WTC11 (cell line): ENCODE data around the gene CNPY1. TPM values are rescaled to one million over a fixed set of nuclear protein-coding genes. Genes with fewer than 3 reads are reported as not detected.

Source experiments
- ATAC-seq: fragments of 200-7000 bp; cut with Tn5 transposase; 2 replicates; pipeline ENCODE4 v1.10.0; 2021; ENCODE audit warnings: mild to moderate bottlenecking, moderate library complexity
- CTCF ChIA-PET: fragments of 300-600 bp; sonication (Branson Sonifier 250); formaldehyde crosslinking; loops from one replicate; lab custom pipeline; 2021; ENCODE audit warnings: antibody characterized with exemption; lab: Charles Lee
- POLR2A ChIA-PET: fragments of 350-600 bp; sonication (Branson Sonifier 250); formaldehyde crosslinking; loops from one replicate; lab custom pipeline; 2021; ENCODE audit warnings: antibody characterized with exemption; lab: Charles Lee
- DNase-seq: peaks from one replicate; pipeline ENCODE4 v3.0.0; 2021; ENCODE audit warnings: low spot score
- H3K27ac Mint-ChIP-seq: 2 replicates; pipeline ENCODE4 v1.8.0; 2021; ENCODE audit warnings: mixed read lengths
- H3K27me3 Mint-ChIP-seq: 2 replicates; pipeline ENCODE4 v1.8.0; 2021; ENCODE audit warnings: low read depth, mild to moderate bottlenecking, moderate library complexity, mixed read lengths
- H3K36me3 Mint-ChIP-seq: 2 replicates; pipeline ENCODE4 v1.8.0; 2021; ENCODE audit warnings: mixed read lengths
- H3K4me1 Mint-ChIP-seq: 2 replicates; pipeline ENCODE4 v1.8.0; 2022; ENCODE audit warnings: mixed read lengths
- H3K4me3 Mint-ChIP-seq: 2 replicates; pipeline ENCODE4 v1.8.0; 2021; ENCODE audit warnings: mild to moderate bottlenecking, moderate library complexity, mixed read lengths
- H3K9me3 Mint-ChIP-seq: 2 replicates; pipeline ENCODE4 v1.8.0; 2021; ENCODE audit warnings: mixed read lengths
- CBFB ChIP-seq: sonication (generic); formaldehyde crosslinking; IDR thresholded peaks from 2 replicates; pipeline ENCODE4 v1.8.1; 2022; ENCODE audit warnings: mild to moderate bottlenecking, low read depth, missing genetic modification reagents
- ESRRA ChIP-seq: sonication (generic); formaldehyde crosslinking; IDR thresholded peaks from 2 replicates; pipeline ENCODE4 v1.8.1; 2022; ENCODE audit warnings: mild to moderate bottlenecking, missing genetic modification reagents, borderline replicate concordance
- GRHL2 ChIP-seq: fragments of 250-450 bp; sonication (Bioruptor Pico); IDR thresholded peaks from 2 replicates; pipeline ENCODE4 v1.8.0; 2022; ENCODE audit warnings: mild to moderate bottlenecking, moderate library complexity; ENCODE audit not compliant: insufficient replicate concordance, severe bottlenecking
- GTF2I ChIP-seq: fragments of 250-450 bp; sonication (Bioruptor Pico); conservative IDR thresholded peaks from 2 replicates; pipeline ENCODE4 v1.4.0; 2021; ENCODE audit warnings: mild to moderate bottlenecking
- JUN ChIP-seq: sonication (generic); formaldehyde crosslinking; IDR thresholded peaks from 2 replicates; pipeline ENCODE4 v1.8.0; 2023; ENCODE audit warnings: mild to moderate bottlenecking, missing genetic modification reagents
- KAT7 ChIP-seq: sonication (generic); formaldehyde crosslinking; IDR thresholded peaks from 2 replicates; pipeline ENCODE4 v1.8.1; 2023; ENCODE audit warnings: missing genetic modification reagents, mild to moderate bottlenecking, borderline replicate concordance
- RELA ChIP-seq: sonication (generic); formaldehyde crosslinking; IDR thresholded peaks from 2 replicates; pipeline ENCODE4 v1.8.1; 2022; ENCODE audit warnings: missing genetic modification reagents, mild to moderate bottlenecking, borderline replicate concordance
- SMAD3 ChIP-seq: sonication (generic); formaldehyde crosslinking; IDR thresholded peaks from 2 replicates; pipeline ENCODE4 v1.8.0; 2022; ENCODE audit warnings: missing genetic modification reagents, mild to moderate bottlenecking, borderline replicate concordance
- SMAD4 ChIP-seq: sonication (generic); formaldehyde crosslinking; IDR thresholded peaks from 2 replicates; pipeline ENCODE4 v1.8.0; 2022; ENCODE audit warnings: mild to moderate bottlenecking, missing genetic modification reagents
- SP1 ChIP-seq: sonication (generic); formaldehyde crosslinking; conservative IDR thresholded peaks from 2 replicates; pipeline ENCODE4 v1.8.1; 2022; ENCODE audit warnings: missing genetic modification reagents
- ZNF138 ChIP-seq: sonication (generic); formaldehyde crosslinking; conservative IDR thresholded peaks from 2 replicates; pipeline ENCODE4 v1.8.1; 2022; ENCODE audit warnings: mild to moderate bottlenecking, moderate library complexity, missing genetic modification reagents
- total RNA-seq: library from RNA; stranded (reverse); gene quantifications from 3 replicates; pipeline ENCODE4 v1.2.3, GENCODE V29; 2021
- TF ChIP-seq, protein P1 (sequence below): sonication (generic); formaldehyde crosslinking; IDR thresholded peaks from 2 replicates; pipeline ENCODE4 v1.8.1; 2023; ENCODE audit warnings: mild to moderate bottlenecking, missing genetic modification reagents
- TF ChIP-seq, protein P2 (sequence below): sonication (generic); formaldehyde crosslinking; IDR thresholded peaks from 2 replicates; pipeline ENCODE4 v1.8.1; 2023; ENCODE audit warnings: mild to moderate bottlenecking, missing genetic modification reagents, moderate library complexity
- TF ChIP-seq, protein P3 (sequence below): fragments of 250-450 bp; sonication (Bioruptor Pico); IDR thresholded peaks from 2 replicates; pipeline ENCODE4 v1.9.0; 2021; ENCODE audit warnings: moderate library complexity, mild to moderate bottlenecking, inconsistent platforms, borderline replicate concordance
- TF ChIP-seq, protein P4 (sequence below): sonication (generic); formaldehyde crosslinking; IDR thresholded peaks from 2 replicates; pipeline ENCODE4 v1.8.0; 2023; ENCODE audit warnings: missing genetic modification reagents
- TF ChIP-seq, protein P5 (sequence below): sonication (generic); formaldehyde crosslinking; conservative IDR thresholded peaks from 2 replicates; pipeline ENCODE4 v1.8.1; 2022; ENCODE audit warnings: mild to moderate bottlenecking, missing genetic modification reagents
- TF ChIP-seq, protein P6 (sequence below): fragments of 250-450 bp; sonication (Bioruptor Pico); IDR thresholded peaks from 2 replicates; pipeline ENCODE4 v1.9.0; 2021; ENCODE audit warnings: mild to moderate bottlenecking, borderline replicate concordance

CNPY1 gene
- total RNA-seq, 1 experiment from 2014 or later = 0.09 TPM

DNA sequence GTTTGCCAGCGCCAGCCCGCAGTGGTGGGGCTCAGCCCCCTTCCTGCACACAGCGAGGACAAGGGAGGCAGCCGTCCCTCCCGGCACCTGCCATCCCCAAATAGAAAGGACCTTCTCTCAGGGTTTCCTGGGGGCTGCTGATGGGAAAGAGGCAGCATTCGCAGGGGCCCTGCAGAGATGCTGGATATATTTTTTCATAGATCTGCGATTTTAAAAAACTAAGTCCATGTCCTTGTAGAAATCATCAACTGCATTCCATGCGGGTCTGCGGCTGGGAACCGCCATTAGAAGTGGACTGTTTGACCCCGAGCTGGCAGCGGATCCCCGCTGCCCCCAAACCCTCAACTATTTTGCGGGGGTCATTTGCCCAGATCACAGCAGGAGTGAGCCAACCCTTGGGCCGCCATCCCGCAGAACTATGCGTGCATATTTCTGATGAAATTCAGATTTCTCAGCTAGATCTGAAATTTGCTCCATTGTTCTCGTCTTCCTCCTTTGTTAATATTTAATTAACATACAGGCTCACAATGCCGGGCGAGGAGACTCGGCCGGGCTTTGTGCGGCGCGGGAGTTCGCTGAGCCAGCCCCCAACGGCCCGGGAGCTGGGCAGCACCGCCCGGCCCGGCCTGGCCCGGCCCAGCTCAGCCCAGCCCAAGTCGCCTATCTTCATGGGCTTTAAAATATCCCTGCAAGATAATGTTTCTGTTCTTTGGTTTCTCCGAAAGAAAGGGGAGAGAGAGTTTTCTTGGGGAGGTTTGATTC, 86.5 kb downstream of the CNPY1 start:
- no peak for DNase-seq
- peaks cover 96% of the 10 kb centered on the region for H3K27me3 Mint-ChIP-seq
- peaks cover 25% of the 10 kb centered on the region for H3K4me1 Mint-ChIP-seq
- TF ChIP-seq KAT7 (CRISPR knock-in tag) = no peak
- TF ChIP-seq, protein P1, sequence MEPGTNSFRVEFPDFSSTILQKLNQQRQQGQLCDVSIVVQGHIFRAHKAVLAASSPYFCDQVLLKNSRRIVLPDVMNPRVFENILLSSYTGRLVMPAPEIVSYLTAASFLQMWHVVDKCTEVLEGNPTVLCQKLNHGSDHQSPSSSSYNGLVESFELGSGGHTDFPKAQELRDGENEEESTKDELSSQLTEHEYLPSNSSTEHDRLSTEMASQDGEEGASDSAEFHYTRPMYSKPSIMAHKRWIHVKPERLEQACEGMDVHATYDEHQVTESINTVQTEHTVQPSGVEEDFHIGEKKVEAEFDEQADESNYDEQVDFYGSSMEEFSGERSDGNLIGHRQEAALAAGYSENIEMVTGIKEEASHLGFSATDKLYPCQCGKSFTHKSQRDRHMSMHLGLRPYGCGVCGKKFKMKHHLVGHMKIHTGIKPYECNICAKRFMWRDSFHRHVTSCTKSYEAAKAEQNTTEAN (CRISPR knock-in tag) = no peak
- no peak for TF ChIP-seq ZNF138 (CRISPR knock-in tag)
- TF ChIP-seq, protein P2, sequence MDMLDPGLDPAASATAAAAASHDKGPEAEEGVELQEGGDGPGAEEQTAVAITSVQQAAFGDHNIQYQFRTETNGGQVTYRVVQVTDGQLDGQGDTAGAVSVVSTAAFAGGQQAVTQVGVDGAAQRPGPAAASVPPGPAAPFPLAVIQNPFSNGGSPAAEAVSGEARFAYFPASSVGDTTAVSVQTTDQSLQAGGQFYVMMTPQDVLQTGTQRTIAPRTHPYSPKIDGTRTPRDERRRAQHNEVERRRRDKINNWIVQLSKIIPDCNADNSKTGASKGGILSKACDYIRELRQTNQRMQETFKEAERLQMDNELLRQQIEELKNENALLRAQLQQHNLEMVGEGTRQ (CRISPR knock-in tag) = no peak
- no peak for TF ChIP-seq SMAD4
- TF ChIP-seq, protein P3, sequence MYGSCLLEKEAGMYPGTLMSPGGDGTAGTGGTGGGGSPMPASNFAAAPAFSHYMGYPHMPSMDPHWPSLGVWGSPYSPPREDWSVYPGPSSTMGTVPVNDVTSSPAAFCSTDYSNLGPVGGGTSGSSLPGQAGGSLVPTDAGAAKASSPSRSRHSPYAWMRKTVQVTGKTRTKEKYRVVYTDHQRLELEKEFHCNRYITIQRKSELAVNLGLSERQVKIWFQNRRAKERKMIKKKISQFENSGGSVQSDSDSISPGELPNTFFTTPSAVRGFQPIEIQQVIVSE = no peak
- TF ChIP-seq, protein P4, sequence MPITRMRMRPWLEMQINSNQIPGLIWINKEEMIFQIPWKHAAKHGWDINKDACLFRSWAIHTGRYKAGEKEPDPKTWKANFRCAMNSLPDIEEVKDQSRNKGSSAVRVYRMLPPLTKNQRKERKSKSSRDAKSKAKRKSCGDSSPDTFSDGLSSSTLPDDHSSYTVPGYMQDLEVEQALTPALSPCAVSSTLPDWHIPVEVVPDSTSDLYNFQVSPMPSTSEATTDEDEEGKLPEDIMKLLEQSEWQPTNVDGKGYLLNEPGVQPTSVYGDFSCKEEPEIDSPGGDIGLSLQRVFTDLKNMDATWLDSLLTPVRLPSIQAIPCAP (CRISPR knock-in tag) = no peak
- TF ChIP-seq GTF2I (CRISPR knock-in tag) = no peak
- TF ChIP-seq GRHL2 (CRISPR knock-in tag) = no peak
- TF ChIP-seq SP1 (CRISPR knock-in tag) = no peak
- TF ChIP-seq ESRRA (CRISPR knock-in tag) = no peak
- TF ChIP-seq RELA = no peak
- no peak for TF ChIP-seq SMAD3
- TF ChIP-seq CBFB (CRISPR knock-in tag) = no peak
- no peaks in the 10 kb centered on the region for H3K36me3 Mint-ChIP-seq
- POLR2A ChIA-PET = no interaction called here
- no peaks in the 10 kb centered on the region for H3K9me3 Mint-ChIP-seq
- no peak overlapping the region for H3K27ac Mint-ChIP-seq
- H3K4me3 Mint-ChIP-seq = peak overlapping the region; percentile 59
- ATAC-seq = peak; percentile 2; the same call in 1 of the 2 replicates
- CTCF ChIA-PET = interaction anchor here (1.1 kb wide), 1 partner anchor 80 kb away, joined by 3 read pairs; no protein-coding TSS in a partner anchor

DNA sequence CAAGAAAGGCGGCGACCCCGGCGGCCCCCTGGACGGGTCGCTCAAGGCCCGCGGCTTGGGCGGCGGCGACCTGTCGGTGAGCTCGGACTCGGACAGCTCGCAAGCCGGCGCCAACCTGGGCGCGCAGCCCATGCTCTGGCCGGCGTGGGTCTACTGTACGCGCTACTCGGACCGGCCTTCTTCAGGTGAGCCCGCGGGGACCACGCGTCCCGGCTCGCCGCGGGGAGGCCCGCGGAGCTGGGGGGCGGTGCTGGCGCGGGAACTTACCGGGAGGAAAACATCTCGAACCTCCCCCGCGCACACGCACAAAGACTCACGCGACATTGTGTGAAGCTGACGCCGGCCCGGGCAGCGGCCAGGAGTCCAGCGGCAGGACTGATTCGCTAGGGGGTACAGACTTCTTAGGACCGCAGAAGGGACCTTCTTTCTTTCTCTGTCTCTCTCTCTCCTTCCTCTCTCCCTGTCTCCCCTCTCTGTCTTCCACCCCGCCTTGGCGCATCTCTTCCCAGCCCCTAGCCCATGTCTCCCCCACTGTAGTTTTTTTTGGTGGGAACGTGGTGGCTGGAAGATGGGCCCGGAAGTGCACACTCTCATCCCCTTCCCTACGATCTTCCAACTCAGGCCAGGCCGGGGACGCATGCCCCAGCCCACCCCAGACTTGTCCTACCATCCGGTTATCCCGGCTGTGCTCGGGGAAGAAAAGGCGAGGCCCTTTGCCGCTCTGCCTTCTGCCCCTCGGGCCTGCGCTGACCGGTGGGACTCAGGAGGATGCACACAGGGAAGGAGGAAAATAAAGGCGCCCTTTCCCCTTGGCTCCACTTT, 87.3 kb downstream of the CNPY1 start:
- DNase-seq = no peak
- H3K27ac Mint-ChIP-seq = no peak overlapping the region
- CTCF ChIA-PET = interaction anchor here (1.1 kb wide), 1 partner anchor 79 kb away, joined by 3 read pairs; no protein-coding TSS in a partner anchor
- H3K9me3 Mint-ChIP-seq = no peaks in the 10 kb centered on the region
- POLR2A ChIA-PET = no interaction called here
- H3K4me1 Mint-ChIP-seq = peaks cover 27% of the 10 kb centered on the region
- peak; percentile 6 for ATAC-seq
- no peaks in the 10 kb centered on the region for H3K36me3 Mint-ChIP-seq
- TF ChIP-seq, protein P5, sequence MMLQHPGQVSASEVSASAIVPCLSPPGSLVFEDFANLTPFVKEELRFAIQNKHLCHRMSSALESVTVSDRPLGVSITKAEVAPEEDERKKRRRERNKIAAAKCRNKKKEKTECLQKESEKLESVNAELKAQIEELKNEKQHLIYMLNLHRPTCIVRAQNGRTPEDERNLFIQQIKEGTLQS (CRISPR knock-in tag) = no peak
- TF ChIP-seq, protein P6, sequence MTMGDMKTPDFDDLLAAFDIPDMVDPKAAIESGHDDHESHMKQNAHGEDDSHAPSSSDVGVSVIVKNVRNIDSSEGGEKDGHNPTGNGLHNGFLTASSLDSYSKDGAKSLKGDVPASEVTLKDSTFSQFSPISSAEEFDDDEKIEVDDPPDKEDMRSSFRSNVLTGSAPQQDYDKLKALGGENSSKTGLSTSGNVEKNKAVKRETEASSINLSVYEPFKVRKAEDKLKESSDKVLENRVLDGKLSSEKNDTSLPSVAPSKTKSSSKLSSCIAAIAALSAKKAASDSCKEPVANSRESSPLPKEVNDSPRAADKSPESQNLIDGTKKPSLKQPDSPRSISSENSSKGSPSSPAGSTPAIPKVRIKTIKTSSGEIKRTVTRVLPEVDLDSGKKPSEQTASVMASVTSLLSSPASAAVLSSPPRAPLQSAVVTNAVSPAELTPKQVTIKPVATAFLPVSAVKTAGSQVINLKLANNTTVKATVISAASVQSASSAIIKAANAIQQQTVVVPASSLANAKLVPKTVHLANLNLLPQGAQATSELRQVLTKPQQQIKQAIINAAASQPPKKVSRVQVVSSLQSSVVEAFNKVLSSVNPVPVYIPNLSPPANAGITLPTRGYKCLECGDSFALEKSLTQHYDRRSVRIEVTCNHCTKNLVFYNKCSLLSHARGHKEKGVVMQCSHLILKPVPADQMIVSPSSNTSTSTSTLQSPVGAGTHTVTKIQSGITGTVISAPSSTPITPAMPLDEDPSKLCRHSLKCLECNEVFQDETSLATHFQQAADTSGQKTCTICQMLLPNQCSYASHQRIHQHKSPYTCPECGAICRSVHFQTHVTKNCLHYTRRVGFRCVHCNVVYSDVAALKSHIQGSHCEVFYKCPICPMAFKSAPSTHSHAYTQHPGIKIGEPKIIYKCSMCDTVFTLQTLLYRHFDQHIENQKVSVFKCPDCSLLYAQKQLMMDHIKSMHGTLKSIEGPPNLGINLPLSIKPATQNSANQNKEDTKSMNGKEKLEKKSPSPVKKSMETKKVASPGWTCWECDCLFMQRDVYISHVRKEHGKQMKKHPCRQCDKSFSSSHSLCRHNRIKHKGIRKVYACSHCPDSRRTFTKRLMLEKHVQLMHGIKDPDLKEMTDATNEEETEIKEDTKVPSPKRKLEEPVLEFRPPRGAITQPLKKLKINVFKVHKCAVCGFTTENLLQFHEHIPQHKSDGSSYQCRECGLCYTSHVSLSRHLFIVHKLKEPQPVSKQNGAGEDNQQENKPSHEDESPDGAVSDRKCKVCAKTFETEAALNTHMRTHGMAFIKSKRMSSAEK (CRISPR knock-in tag) = no peak
- no peak for TF ChIP-seq JUN
- H3K27me3 Mint-ChIP-seq = peaks cover 96% of the 10 kb centered on the region
- H3K4me3 Mint-ChIP-seq = peak overlapping the region; percentile 59
